ENCODE data around the gene DSCAM. TPM values are rescaled to one million over a fixed set of nuclear protein-coding genes. Genes with fewer than 3 reads are reported as not detected.

Gene DSCAM
- total and polyA plus RNA-seq, 2 donors (not counting 1 experiment from before 2014, with no cell fraction given), result not detected

- Histone ChIP-seq H3K27ac (ENCODE audit: low read length in 2 of 2) (no peak overlapping the region), H3K4me1 (ENCODE audit: control insufficient read depth in 2 of 2, insufficient read depth in 2 of 2, low read length in 2 of 2) (no peaks in the 10 kb centered on the region), H3K27me3 (replicated peaks in 1 of 4; ENCODE audit: control extremely low read depth in 1 of 4, control insufficient read depth in 3 of 4, insufficient read depth in 4 of 4, low read length in 3 of 4) (no peaks in the 10 kb centered on the region), H3K4me3 (ENCODE audit: control extremely low read depth in 1 of 5, extremely low read depth in 1 of 5, insufficient read depth in 1 of 5, low read depth in 2 of 5, low read length in 4 of 5) (no peak overlapping the region), H3K36me3 (replicated peaks in 1 of 2; ENCODE audit: control extremely low read depth in 1 of 2, control insufficient read depth in 1 of 2, extremely low read depth in 1 of 2, insufficient read depth in 2 of 2, low read length in 1 of 2) (no peaks in the 10 kb centered on the region), H3K4me2 (replicated peaks; ENCODE audit: low read depth, low read length, poor library complexity, severe bottlenecking) (no peak overlapping the region), H3K79me2 (ENCODE audit: control insufficient read depth, insufficient read depth, low read length) (no peaks in the 10 kb centered on the region), H3K9me3 (ENCODE audit: control extremely low read depth in 1 of 3, control insufficient read depth in 2 of 3, insufficient read depth in 1 of 3, low read length in 2 of 3) (peaks cover 0 to 11% (median 0%) of the 10 kb centered on the region in 3 donors), H2AFZ (ENCODE audit: insufficient read depth, low read depth, low read length, poor library complexity, severe bottlenecking) (no peak overlapping the region), H4K20me1 (ENCODE audit: control insufficient read depth, insufficient read depth, low read length, poor library complexity, severe bottlenecking) (no peaks in the 10 kb centered on the region), H3K9ac (ENCODE audit: low read length) (no peak overlapping the region)
- TF ChIP-seq CTCF (IDR thresholded peaks at IDR 0.05) (no peak), EZH2 (IDR thresholded peaks at IDR 0.05; ENCODE audit: borderline replicate concordance, insufficient read depth, low read depth, low read length, poor library complexity, severe bottlenecking) (no peak)
- no peak overlapping the region for H3K4me3 Mint-ChIP-seq
- CTCF ChIA-PET, result no interaction called here
- no peaks in the 10 kb centered on the region for H3K4me1 Mint-ChIP-seq
- intact Hi-C loops (cut with micrococcal nuclease), result no loop called here
- ATAC-seq (ENCODE audit: low read depth), result no peak
- no peak for DNase-seq
- no peak overlapping the region for H3K27ac Mint-ChIP-seq
- POLR2A ChIA-PET, result no interaction called here
- no peaks in the 10 kb centered on the region for H3K27me3 Mint-ChIP-seq
- 96% methylated on average over 18 of the region's 19 CpGs for WGBS (ENCODE audit: insufficient coverage)
- no peaks in the 10 kb centered on the region for H3K9me3 Mint-ChIP-seq (ENCODE audit: insufficient read depth)
Observed at GRCh38 chr21:39984286-39984991, 862.5 kb downstream of the DSCAM start.

GRCh38 chr21:39980241-39980820, 866.6 kb downstream of the DSCAM start:
- Mint-ChIP-seq H3K4me1 (no peaks in the 10 kb centered on the region), H3K4me3 (no peak overlapping the region), H3K9me3 (ENCODE audit: insufficient read depth) (no peaks in the 10 kb centered on the region), H3K27me3 (no peaks in the 10 kb centered on the region), H3K27ac (no peak overlapping the region)
- H4K20me1 ChIP-seq (ENCODE audit: control insufficient read depth, insufficient read depth, low read length, poor library complexity, severe bottlenecking), result no peaks in the 10 kb centered on the region
- no peak for TF ChIP-seq EZH2 (IDR thresholded peaks at IDR 0.05; ENCODE audit: borderline replicate concordance, insufficient read depth, low read depth, low read length, poor library complexity, severe bottlenecking)
- no peak for TF ChIP-seq CTCF (IDR thresholded peaks at IDR 0.05)
- DNase-seq (no peak), ATAC-seq (ENCODE audit: low read depth) (no peak)
- no peaks in the 10 kb centered on the region for H3K36me3 ChIP-seq (replicated peaks in 1 of 2; ENCODE audit: control extremely low read depth in 1 of 2, control insufficient read depth in 1 of 2, extremely low read depth in 1 of 2, insufficient read depth in 2 of 2, low read length in 1 of 2)
- no peaks in the 10 kb centered on the region for H3K79me2 ChIP-seq (ENCODE audit: control insufficient read depth, insufficient read depth, low read length)
- no peaks in the 10 kb centered on the region for H3K4me1 ChIP-seq (ENCODE audit: control insufficient read depth in 2 of 2, insufficient read depth in 2 of 2, low read length in 2 of 2)
- H3K4me3 ChIP-seq (ENCODE audit: control extremely low read depth in 1 of 5, extremely low read depth in 1 of 5, insufficient read depth in 1 of 5, low read depth in 2 of 5, low read length in 4 of 5), result no peak overlapping the region
- peaks cover 0 to 19% (median 1%) of the 10 kb centered on the region in 3 donors for H3K9me3 ChIP-seq (ENCODE audit: control extremely low read depth in 1 of 3, control insufficient read depth in 2 of 3, insufficient read depth in 1 of 3, low read length in 2 of 3)
- no peak overlapping the region for H3K27ac ChIP-seq (ENCODE audit: low read length in 2 of 2)
- H3K9ac ChIP-seq (ENCODE audit: low read length), result no peak overlapping the region
- H3K27me3 ChIP-seq (replicated peaks in 1 of 4; ENCODE audit: control extremely low read depth in 1 of 4, control insufficient read depth in 3 of 4, insufficient read depth in 4 of 4, low read length in 3 of 4), result no peaks in the 10 kb centered on the region
- no peak overlapping the region for H2AFZ ChIP-seq (ENCODE audit: insufficient read depth, low read depth, low read length, poor library complexity, severe bottlenecking)
- ChIA-PET POLR2A (no interaction called here), CTCF (no interaction called here)
- intact Hi-C loops (cut with micrococcal nuclease), result no loop called here
- no peak overlapping the region for H3K4me2 ChIP-seq (replicated peaks; ENCODE audit: low read depth, low read length, poor library complexity, severe bottlenecking)
- WGBS (ENCODE audit: insufficient coverage), result 88% methylated on average over 1 of the region's 6 CpGs
